KOPT-K1 (cell line): ENCODE data around the gene CAMSAP1.

Source experiments
- H3K27ac ChIP-seq: fragments of 200-600 bp; sonication (generic); 2 replicates; pipeline ENCODE4 v1.5.1; 2016; ENCODE audit warnings: antibody characterized with exemption, mild to moderate bottlenecking, low read depth, low read length; ENCODE audit not compliant: poor library complexity, severe bottlenecking
- H3K36me3 ChIP-seq: fragments of 200-600 bp; sonication (generic); 2 replicates; pipeline ENCODE4 v1.5.1; 2017; ENCODE audit warnings: antibody characterized with exemption, mild to moderate bottlenecking, low read length, moderate library complexity; ENCODE audit not compliant: insufficient read depth
- H3K9me3 ChIP-seq: fragments of 200-600 bp; sonication (generic); 2 replicates; pipeline ENCODE4 v1.5.1; 2017; ENCODE audit warnings: antibody characterized with exemption, low read length, mild to moderate bottlenecking; ENCODE audit not compliant: insufficient read depth, poor library complexity, severe bottlenecking

The CAMSAP1 gene

GRCh38 chr9:135789838-135790291 lies 117.5 kb downstream of the CAMSAP1 start:
- H3K9me3 ChIP-seq = no peaks in the 10 kb centered on the region
- no peak overlapping the region for H3K27ac ChIP-seq
- H3K36me3 ChIP-seq = no peaks in the 10 kb centered on the region

GRCh38 chr9:135788576-135789300 lies 118.6 kb downstream of the CAMSAP1 start:
- Histone ChIP-seq H3K9me3 (no peaks in the 10 kb centered on the region), H3K27ac (no peak overlapping the region), H3K36me3 (no peaks in the 10 kb centered on the region)

DNA sequence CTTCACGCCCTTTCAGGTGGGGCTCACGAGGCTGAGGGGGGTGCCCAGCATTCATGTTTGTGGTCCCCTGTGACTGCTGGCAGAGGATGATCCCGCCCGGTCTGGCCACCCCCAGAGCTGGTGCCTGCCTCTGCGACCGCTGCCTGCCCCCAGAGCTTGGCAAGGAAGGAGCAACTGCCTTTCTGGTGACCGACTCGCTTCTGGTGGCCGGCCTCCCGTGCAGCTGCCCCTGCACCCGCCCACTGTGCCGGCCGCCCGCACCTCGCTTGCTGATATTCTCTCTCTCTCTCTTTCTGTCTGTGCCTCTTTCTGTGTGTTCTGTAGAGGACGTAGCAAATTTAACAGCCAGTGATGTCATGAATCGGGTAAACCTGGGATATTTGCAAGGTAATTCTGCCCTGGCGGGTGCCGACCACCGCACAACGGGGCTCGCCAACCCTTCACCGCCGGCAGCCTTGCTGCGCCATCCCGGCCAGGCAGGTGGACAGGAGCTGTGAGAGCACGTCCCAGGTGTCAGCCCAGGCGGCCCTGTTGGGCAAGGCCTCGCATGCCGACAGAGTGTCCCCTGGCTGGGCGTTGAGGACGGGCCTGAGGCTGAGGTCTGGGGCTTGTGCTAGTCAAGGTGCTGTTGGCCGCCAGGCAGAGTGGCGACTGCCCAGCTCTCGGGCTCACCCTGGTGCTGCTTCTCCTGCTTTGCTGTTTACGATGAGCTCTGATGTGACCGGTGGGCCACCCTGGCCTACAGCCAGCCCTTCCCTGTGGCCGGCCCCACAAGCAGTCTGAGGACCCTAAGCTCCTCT lies 119.4 kb downstream of the CAMSAP1 start:
- no peaks in the 10 kb centered on the region for H3K9me3 ChIP-seq
- H3K36me3 ChIP-seq = no peaks in the 10 kb centered on the region
- H3K27ac ChIP-seq = no peak overlapping the region

- H3K27ac ChIP-seq = no peak overlapping the region
- H3K36me3 ChIP-seq = no peaks in the 10 kb centered on the region
- no peaks in the 10 kb centered on the region for H3K9me3 ChIP-seq
Observed at GRCh38 chr9:135787317-135787716, 120.0 kb downstream of the CAMSAP1 start.

DNA sequence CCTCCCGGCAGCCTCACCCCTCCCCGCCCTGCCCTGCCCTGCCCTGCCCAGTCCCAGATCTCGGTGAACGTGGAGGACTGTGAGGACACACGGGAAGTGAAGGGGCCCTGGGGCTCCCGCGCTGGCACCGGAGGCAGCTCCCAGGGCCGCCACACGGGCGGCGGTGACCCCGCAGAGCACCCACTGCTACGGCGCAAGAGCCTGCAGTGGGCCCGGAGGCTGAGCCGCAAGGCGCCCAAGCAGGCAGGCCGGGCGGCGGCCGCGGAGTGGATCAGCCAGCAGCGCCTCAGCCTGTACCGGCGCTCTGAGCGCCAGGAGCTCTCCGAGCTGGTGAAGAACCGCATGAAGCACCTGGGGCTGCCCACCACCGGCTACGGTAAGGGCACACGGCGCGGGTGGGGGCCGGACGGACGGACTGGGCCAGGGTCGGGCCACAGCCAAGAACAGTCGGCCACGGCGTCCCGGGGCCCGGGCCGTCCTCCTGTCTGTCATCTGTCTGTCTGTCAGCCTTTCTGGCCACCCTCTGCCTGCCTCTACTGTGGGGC lies 121.1 kb downstream of the CAMSAP1 start:
- Histone ChIP-seq H3K27ac (no peak overlapping the region), H3K36me3 (no peaks in the 10 kb centered on the region), H3K9me3 (no peaks in the 10 kb centered on the region)

DNA sequence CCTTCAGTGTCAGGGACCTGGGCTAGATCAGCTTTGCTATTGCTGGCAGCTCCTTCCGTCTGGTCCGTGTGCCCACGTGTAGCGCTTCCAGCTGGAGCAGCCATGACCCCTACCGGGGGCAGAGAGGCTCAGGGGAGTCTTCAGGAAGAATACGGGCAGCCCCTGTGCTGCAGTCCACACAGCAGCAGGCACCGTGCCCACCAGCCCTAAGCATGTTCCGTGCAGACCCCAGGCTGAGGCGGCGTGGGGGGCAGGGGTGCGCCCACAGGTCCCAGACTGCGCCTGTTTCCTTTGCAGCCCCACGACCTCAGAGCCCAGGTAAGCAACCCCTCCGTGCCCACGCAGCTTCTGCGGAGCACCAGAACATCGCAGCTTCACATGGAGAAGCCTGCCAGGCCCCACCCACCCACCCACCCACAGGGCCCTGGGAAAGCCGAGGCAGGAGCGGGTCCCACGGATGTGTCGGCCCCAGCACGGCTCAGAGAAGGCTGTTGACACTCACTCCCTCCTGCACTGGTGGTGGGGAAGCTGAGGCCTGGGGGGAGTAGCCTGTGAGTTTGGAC lies 122.3 kb downstream of the CAMSAP1 start:
- no peak overlapping the region for H3K27ac ChIP-seq
- H3K9me3 ChIP-seq = no peaks in the 10 kb centered on the region
- H3K36me3 ChIP-seq = no peaks in the 10 kb centered on the region

DNA sequence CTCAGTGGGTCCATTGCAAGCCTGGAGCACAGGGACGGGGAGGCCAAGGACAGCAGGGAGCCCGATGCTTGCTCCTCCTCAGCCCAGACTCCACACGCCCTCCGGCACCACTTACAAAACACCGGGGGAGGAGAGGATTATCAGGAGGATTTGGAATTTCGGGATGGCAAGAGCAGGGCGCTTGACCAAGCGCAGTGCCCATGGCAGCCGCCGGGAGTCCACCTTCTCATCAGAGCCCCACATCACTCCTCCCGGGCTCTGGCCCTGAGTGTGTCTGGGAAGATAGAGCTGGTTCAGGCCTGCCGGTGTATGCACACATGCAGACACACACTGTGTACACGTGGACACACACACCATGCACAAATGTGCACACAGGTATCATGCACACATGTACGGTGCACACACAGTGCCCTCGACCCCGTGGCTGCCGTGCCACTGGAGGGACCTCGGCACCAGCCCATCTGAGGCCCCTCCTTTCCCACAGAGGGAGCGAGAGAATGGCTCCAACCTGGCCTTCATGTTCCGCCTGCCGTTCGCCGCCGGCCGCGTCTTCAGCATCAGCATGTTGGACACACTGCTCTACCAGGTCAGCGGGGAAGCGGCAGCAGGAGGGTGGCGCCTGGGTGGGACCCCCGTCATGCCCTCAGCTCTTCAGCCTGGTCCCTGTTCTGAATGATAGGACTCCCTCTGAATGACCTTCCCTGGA lies 123.7 kb downstream of the CAMSAP1 start:
- Histone ChIP-seq H3K27ac (no peak overlapping the region), H3K36me3 (no peaks in the 10 kb centered on the region), H3K9me3 (no peaks in the 10 kb centered on the region)

DNA sequence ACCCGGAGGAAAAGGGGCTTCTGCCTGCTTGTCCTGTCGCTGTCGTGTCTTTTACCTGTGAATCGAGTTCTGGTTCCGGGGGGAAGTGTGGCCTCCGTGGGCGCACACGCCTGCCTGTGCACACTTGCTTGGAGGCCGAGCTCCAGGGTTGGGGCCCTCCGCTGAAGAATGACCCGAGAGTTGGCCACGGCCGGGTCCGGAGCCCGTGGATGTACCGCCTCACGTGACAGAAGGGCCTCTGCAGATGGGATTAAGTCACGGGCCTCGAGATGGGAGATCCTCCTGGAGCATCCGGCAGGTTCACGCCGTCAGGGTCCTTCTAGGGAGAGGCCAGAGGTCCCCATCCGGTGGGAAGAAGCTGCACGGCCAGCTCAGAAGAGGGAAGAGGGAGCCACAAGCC lies 124.4 kb downstream of the CAMSAP1 start:
- Histone ChIP-seq H3K9me3 (no peaks in the 10 kb centered on the region), H3K36me3 (no peaks in the 10 kb centered on the region), H3K27ac (no peak overlapping the region)

DNA sequence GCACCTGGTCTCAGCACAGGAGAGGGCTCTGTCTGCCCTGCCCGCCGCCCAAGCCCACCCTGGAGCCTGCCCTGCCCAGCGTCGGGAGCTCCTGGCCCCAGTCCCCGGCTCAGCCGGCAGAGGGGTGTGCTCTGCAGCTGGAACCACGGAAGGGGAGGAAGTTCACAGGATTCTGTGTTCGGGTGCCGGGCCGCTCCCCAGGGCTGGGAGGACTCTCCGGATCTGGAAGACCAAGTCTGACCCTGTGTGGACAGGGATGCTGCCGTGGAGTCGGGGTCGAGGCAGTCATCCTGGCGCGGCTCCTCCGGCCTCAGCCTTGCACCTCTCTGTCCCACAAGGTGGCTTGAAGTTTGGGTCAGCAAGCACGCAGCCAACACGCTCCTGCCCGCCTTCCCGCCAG lies 126.7 kb downstream of the CAMSAP1 start:
- H3K36me3 ChIP-seq = no peaks in the 10 kb centered on the region
- no peaks in the 10 kb centered on the region for H3K9me3 ChIP-seq
- no peak overlapping the region for H3K27ac ChIP-seq

DNA sequence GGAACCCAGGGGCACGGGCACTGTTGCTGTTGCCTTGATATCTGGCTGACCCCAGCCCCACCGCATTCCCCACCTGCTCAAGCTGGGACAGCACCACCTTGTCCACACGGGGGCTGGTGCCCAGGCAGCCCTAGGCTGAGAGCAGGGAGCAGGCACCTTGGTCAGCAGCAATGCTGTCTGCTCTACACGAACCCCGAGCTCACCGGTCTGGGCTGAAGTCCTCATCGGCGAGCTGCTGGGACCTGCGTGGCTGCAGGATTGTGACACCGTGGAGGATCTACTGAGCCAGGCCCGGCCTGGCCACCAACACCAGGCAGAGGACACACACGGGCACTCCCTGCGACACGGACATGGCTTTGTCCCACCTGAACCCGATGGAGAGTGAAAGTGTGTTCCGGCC lies 127.3 kb downstream of the CAMSAP1 start:
- no peak overlapping the region for H3K27ac ChIP-seq
- H3K9me3 ChIP-seq = no peaks in the 10 kb centered on the region
- H3K36me3 ChIP-seq = no peaks in the 10 kb centered on the region

GRCh38 chr9:135779571-135779970 lies 127.8 kb downstream of the CAMSAP1 start:
- Histone ChIP-seq H3K27ac (no peak overlapping the region), H3K9me3 (no peaks in the 10 kb centered on the region), H3K36me3 (no peaks in the 10 kb centered on the region)

GRCh38 chr9:135778421-135778820 lies 128.9 kb downstream of the CAMSAP1 start:
- no peak overlapping the region for H3K27ac ChIP-seq
- no peaks in the 10 kb centered on the region for H3K36me3 ChIP-seq
- no peaks in the 10 kb centered on the region for H3K9me3 ChIP-seq

DNA sequence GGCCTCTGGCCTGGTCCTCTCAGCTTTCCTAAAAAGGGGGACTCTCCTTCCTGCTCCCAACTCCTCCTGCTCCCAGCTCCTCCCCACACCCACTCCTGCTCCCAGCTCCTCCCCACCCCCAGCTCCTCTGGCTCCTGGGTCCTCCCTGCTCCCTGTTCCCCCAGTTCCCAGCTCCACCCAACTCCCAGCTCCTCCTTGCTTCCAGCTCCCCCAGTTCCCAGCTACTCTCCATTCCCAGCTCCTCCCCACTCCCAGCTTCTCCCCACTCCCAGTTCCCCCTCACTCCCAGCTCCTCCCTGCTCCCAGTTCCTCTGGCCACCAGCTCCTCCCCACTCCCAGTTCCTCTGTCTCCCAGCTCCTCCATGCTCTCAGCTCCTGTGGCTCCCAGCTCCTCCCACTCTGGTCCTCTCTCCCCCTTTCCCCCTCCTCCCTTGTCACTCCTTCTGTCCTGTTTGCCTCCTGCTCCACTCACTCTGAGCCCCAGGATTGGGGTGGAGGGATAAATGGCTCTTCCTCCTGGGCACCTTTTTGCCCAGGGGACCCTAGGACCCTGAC lies 129.6 kb downstream of the CAMSAP1 start:
- Histone ChIP-seq H3K27ac (no peak overlapping the region), H3K36me3 (no peaks in the 10 kb centered on the region), H3K9me3 (no peaks in the 10 kb centered on the region)

- Histone ChIP-seq H3K9me3 (no peaks in the 10 kb centered on the region), H3K36me3 (no peaks in the 10 kb centered on the region), H3K27ac (no peak overlapping the region)
Observed at GRCh38 chr9:135776893-135777622, 130.3 kb downstream of the CAMSAP1 start.
